Type B pancreatic cell (in vitro differentiated cells): ENCODE data around the gene NPB. TPM values are rescaled to one million over a fixed set of nuclear protein-coding genes. Genes with fewer than 3 reads are reported as not detected.

Experiments used
- DNase-seq: peaks from one replicate; pipeline ENCODE4 v3.0.0; 2021; ENCODE audit warnings: mixed read lengths; ENCODE audit not compliant: unreplicated experiment; ENCODE audit errors: extremely low spot score
- H3K27ac Mint-ChIP-seq: 2 replicates; pipeline ENCODE4 v1.8.0; 2021; ENCODE audit warnings: mild to moderate bottlenecking, mixed read lengths
- H3K27me3 Mint-ChIP-seq: 2 replicates; pipeline ENCODE4 v1.8.0; 2021; ENCODE audit warnings: mixed read lengths
- H3K36me3 Mint-ChIP-seq: 2 replicates; pipeline ENCODE4 v1.8.0; 2021; ENCODE audit warnings: mixed read lengths
- H3K4me1 Mint-ChIP-seq: one replicate; pipeline ENCODE4 v1.8.0; 2021; ENCODE audit warnings: mixed read lengths; ENCODE audit not compliant: unreplicated experiment
- H3K4me3 Mint-ChIP-seq: 2 replicates; pipeline ENCODE4 v1.8.0; 2021; ENCODE audit warnings: mild to moderate bottlenecking, mixed read lengths
- H3K9me3 Mint-ChIP-seq: 2 replicates; pipeline ENCODE4 v1.8.0; 2021; ENCODE audit warnings: mixed read lengths
- CTCF ChIP-seq: fragments of 200-600 bp; sonication (generic); conservative IDR thresholded peaks from 2 replicates; pipeline ENCODE4 v1.5.0; 2021; ENCODE audit warnings: antibody characterized with exemption, mild to moderate bottlenecking
- total RNA-seq: library from RNA; stranded (reverse); gene quantifications from 2 replicates; pipeline ENCODE4 v1.2.1, GENCODE V29; 2021; ENCODE audit warnings: low replicate concordance

NPB gene
- total RNA-seq, 1 donor from 2014 or later = 2.5 TPM

- no peaks in the 10 kb centered on the region for H3K4me1 Mint-ChIP-seq
These were observed 23.7 kb upstream of the NPB start for GRCh38 chr17:81878294-81878693.

GRCh38 chr17:81879121-81879520 is 22.9 kb upstream of the NPB start:
- H3K27ac Mint-ChIP-seq = peak overlapping the region; percentile 89
- H3K4me1 Mint-ChIP-seq = no peaks in the 10 kb centered on the region
- DNase-seq = no peak
- TF ChIP-seq CTCF = no peak
- no peaks in the 10 kb centered on the region for H3K27me3 Mint-ChIP-seq
- H3K9me3 Mint-ChIP-seq = no peaks in the 10 kb centered on the region
- no peak overlapping the region for H3K4me3 Mint-ChIP-seq
- peaks cover 10% of the 10 kb centered on the region for H3K36me3 Mint-ChIP-seq

More at GRCh38 chr17:81878294-81878693, 23.7 kb upstream of the NPB start:
- Mint-ChIP-seq H3K4me3 (no peak overlapping the region), H3K36me3 (peaks cover 9% of the 10 kb centered on the region), H3K27ac (no peak overlapping the region), H3K9me3 (no peaks in the 10 kb centered on the region), H3K27me3 (no peaks in the 10 kb centered on the region)
- no peak for TF ChIP-seq CTCF
- DNase-seq = no peak

GRCh38 chr17:81884520-81884919 is 17.5 kb upstream of the NPB start:
- Mint-ChIP-seq H3K27ac (peak overlapping the region; percentile 52), H3K27me3 (no peaks in the 10 kb centered on the region), H3K4me3 (no peak overlapping the region), H3K4me1 (peaks cover 8% of the 10 kb centered on the region), H3K36me3 (peaks cover 17% of the 10 kb centered on the region), H3K9me3 (no peaks in the 10 kb centered on the region)
- no peak for DNase-seq
- no peak for TF ChIP-seq CTCF

- no peaks in the 10 kb centered on the region for H3K9me3 Mint-ChIP-seq
- DNase-seq = no peak
These were observed 17.1 kb upstream of the NPB start for GRCh38 chr17:81884968-81885367.

GRCh38 chr17:81885454-81885853 is 16.6 kb upstream of the NPB start:
- Mint-ChIP-seq H3K27me3 (no peaks in the 10 kb centered on the region), H3K36me3 (peaks cover 17% of the 10 kb centered on the region), H3K4me1 (peaks cover 8% of the 10 kb centered on the region), H3K4me3 (no peak overlapping the region), H3K27ac (peak overlapping the region; percentile 54), H3K9me3 (no peaks in the 10 kb centered on the region)
- TF ChIP-seq CTCF = no peak
- DNase-seq = no peak

More at GRCh38 chr17:81884968-81885367, 17.1 kb upstream of the NPB start:
- Mint-ChIP-seq H3K4me1 (peaks cover 8% of the 10 kb centered on the region), H3K36me3 (peaks cover 17% of the 10 kb centered on the region), H3K27me3 (no peaks in the 10 kb centered on the region), H3K27ac (no peak overlapping the region), H3K4me3 (no peak overlapping the region)
- TF ChIP-seq CTCF = no peak
